Kidney glomerular epithelial cell (primary cell): ENCODE measurements around the gene YIPF6.
"Not testable (repeated sequence)": the region's sequence is repeated elsewhere in the genome, so short reads cannot be mapped to it uniquely, and the experiment has no call there.

Experiments used
- DNase-seq: peaks from one replicate; lab custom pipeline; 2025; lab: John Stamatoyannopoulos, UW

The YIPF6 gene

DNA sequence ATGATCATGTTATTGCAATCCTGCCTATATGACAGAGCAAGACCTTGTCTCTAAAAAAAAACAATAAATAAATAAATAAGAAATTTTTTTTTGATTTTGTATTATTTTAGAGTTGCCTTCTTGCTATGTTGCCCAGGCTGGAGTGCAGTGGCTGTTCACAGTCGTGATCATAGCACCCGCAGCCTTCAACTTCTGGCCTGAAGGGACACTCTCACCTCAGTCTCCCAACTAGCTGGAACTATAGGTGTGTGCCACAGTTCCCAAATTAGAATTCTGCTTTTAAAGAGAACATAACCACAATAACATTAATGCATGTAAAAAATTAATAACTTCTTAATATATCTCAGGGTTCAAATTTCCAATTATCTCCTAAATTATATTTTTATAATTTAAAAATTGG lies 7.8 kb downstream of the YIPF6 start:
- DNase-seq = no peak

GRCh38 chrX:68508799-68509198 lies 9.9 kb downstream of the YIPF6 start:
- DNase-seq = no peak

DNA sequence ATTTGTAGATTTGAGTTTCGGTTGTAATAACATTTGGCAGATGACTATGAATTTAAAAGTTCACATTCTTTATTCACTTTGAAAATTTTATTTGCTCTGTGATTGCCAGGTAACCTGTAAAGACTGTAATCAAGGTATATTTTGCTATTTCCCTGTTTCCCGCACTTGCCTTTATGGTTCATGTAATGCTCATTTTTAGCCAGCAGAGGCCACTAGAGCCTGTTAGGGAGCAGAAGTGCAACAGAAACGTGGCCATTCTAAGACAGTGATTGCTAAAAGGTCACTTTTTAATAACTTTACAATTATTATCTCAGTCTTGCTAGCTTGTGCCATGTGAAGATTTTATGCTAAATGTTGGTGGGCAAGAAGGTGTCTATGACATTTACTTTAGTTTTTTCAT lies 12.4 kb downstream of the YIPF6 start:
- no peak for DNase-seq

- not testable (repeated sequence) for DNase-seq
These were observed 25.8 kb downstream of the YIPF6 start for GRCh38 chrX:68524680-68525079.

GRCh38 chrX:68532831-68533533 lies 34.1 kb downstream of the YIPF6 start:
- DNase-seq = no peak

DNA sequence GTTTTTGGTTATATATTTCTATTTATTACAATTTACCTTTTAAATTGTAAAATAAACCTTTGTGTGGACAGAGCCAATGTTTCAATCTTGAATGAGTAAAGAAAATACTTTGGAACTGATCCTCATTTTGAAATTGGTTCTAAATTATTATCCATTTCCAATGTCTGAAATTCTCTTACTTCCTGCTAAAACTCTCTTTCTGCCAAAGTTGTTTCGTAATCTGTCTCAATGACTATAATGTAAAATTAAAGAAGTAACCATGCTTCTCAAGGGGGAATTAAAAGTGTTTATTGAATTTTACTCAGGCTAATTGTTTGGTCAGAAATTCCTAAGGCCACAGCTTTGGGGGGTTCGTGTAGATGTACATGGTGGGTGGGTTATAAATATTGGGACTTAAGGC lies 34.8 kb downstream of the YIPF6 start:
- no peak for DNase-seq

DNA sequence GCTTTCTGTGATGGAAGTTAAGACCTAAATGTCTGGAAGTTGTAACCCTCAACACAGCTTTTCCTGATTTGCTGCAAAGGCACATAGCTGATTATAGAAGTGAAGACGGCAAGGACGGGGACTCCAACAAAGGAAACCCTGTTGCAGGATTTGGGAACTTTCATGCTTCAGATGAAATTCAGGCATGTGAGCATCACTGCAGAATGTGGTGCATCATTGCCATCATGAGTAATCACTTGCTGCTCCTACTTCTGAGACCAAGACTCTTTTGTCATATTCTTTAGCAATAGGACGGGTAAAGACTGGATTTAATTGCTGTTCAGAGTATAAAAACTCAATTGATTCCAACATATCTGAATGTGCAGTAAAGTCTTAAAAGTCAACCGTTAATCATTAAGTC lies 35.8 kb downstream of the YIPF6 start:
- DNase-seq = no peak

DNA sequence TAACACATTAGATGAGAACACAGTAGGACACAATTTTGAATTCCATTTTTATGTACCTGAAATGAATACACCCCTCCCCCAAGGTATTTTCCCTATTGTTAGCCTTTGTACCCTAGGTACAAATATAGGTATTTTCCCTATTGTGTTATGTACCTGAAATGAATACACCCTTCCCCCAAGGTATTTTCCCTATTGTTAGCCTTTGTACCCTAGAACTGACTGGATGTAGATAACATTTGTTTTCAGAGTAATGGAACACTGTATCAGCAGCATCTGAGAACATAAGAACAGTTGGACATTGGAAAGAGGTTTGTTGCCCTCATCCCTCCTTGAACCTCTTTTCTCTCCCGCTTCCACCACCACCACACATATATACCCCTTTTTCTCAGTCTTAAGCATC lies 37.6 kb downstream of the YIPF6 start:
- no peak for DNase-seq

DNA sequence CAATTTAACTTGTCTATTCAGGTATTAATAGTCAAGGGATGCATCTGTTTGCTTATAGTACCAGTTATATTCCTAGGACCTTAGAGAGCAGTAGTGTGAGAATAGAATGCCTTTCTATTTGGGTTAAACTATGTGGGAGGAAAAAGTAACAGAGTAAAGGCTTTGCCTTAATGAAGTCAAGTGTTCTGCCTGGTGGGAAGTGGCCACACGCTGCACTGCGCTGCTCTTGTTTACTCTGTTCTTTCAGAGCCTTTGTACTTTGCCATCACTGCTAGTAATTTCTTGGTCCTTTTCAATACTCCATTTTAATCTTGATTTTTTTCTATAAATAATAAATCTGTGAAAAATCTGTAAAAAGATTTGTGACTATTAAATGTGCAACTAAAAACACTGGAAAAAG lies 38.0 kb downstream of the YIPF6 start:
- DNase-seq = peak; percentile 4

GRCh38 chrX:68550193-68550592 lies 51.3 kb downstream of the YIPF6 start:
- no peak for DNase-seq

- no peak for DNase-seq
These were observed 57.2 kb downstream of the YIPF6 start for GRCh38 chrX:68556036-68556435.

- not testable (repeated sequence) for DNase-seq
These were observed 58.3 kb downstream of the YIPF6 start for GRCh38 chrX:68557126-68557525.

DNA sequence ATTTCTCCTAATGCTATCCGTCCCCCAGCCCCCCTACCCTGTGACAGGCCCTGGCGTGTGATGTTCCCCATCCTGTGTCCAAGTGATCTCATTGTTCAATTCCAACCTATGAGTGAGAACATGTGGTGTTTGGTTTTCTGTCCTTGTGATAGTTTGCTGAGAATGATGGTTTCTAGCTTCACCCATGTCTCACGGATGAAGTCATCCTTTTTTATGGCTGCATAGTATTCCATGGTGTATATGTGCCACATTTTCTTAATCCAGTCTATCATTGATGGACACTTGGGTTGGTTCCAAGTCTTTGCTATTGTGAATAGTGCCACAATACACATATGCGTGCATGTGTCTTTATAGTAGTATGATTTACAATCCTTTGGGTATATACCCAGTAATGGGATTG lies 61.1 kb downstream of the YIPF6 start:
- not testable (repeated sequence) for DNase-seq

DNA sequence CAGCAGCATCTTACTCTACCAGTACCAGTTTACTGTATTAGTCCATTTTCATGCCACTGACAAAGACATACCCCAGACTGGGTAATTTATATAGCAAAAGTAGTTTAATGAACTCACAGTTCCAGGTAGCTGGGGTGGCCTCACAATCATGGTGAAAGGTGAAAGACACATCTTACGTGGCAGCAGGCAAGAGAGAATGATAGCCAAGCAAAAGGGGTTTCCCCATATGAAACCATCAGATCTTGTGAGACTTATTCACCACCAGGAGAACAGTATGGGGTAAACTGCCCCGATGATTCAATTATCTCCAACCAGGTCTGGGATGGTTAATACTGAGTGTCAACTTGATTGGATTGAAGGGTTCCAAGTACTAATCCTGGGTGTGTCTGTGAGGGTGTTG lies 69.3 kb downstream of the YIPF6 start:
- DNase-seq = no peak

- no peak for DNase-seq
These were observed 71.7 kb downstream of the YIPF6 start for GRCh38 chrX:68570598-68570997.

- DNase-seq = no peak
These were observed 72.4 kb downstream of the YIPF6 start for GRCh38 chrX:68571292-68571609.

- peak; percentile 73 for DNase-seq
These were observed 72.9 kb downstream of the YIPF6 start for GRCh38 chrX:68571610-68572311.

DNA sequence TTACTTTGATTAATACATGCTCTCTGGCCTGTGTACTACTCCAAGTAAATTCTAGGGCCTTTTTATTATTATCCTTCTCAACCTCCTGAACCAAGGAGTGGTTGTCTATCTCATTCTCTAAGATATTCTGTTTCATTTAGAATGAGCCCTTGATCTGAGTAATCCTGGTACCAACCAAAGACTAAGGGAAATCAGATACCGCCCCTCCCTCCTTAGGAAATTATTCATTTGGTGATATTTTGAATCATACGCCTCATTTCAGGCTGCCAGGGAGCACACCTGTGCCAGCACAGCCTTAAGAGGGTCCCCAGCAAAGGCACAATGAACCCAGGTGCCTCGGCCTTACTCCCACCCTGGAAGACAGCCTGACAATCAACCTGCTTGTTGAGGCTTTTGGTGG lies 75.4 kb downstream of the YIPF6 start:
- DNase-seq = no peak

DNA sequence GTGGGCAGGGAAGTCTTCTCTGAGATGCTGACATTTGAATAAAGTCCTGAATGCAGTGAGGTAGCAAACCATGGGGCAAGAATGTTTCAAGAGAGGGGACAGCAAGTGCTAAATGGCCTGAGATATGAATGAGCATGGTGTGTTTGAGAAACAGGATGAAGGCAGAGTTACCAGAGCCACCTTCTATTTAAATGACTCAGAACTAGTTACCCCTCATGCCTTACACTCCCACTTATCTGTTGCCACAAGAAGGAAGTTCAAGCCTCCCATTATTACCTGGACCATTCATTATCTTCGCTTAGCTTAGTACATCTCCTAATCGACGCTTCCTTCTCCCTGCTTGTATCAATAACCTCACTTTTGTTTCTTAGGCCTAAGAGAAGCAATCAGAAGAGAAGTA lies 81.0 kb downstream of the YIPF6 start:
- DNase-seq = no peak

- no peak for DNase-seq
These were observed 85.4 kb downstream of the YIPF6 start for GRCh38 chrX:68584221-68584620.
